Activated CD8-positive, alpha-beta memory T cell treated with anti-CD3 and anti-CD28 coated beads for 4 hours (primary cell): Measurements from ENCODE around the gene ARVCF.

Experiments used
- DNase-seq, 2 donors: peaks; one replicate each; pipeline ENCODE4 v3.0.0-alpha.2; 2020; ENCODE audit warnings: low read depth in 2 of 2

Gene ARVCF

DNA sequence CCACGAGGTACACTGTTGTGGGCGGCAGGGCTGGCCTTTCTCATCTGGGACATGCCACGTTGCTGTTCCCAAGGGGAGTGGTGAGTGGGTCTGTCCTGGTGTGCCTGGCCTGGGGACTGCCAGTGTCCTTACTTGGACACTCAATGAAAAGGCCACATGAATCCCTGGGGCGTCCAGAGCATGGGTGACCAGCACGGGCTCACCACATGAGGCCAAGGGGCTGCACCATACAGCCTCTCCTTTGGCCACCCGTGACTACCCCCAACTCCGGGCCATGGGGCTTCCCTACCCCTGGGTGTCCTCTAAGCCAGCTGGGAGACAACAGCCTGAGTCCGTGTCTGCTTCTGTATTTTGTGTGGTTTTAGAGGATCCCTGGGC, 54.8 kb downstream of the ARVCF start:
- no peak for DNase-seq

- no peak for DNase-seq
Measured at GRCh38 chr22:19961201-19961580, 55.4 kb downstream of the ARVCF start.

GRCh38 chr22:19960491-19961200, 56.0 kb downstream of the ARVCF start:
- DNase-seq = no peak

GRCh38 chr22:19959587-19960490, 56.8 kb downstream of the ARVCF start:
- no peak for DNase-seq

GRCh38 chr22:19959043-19959586, 57.5 kb downstream of the ARVCF start:
- no peak for DNase-seq

- DNase-seq = no peak
Measured at GRCh38 chr22:19958083-19959042, 58.3 kb downstream of the ARVCF start.

DNA sequence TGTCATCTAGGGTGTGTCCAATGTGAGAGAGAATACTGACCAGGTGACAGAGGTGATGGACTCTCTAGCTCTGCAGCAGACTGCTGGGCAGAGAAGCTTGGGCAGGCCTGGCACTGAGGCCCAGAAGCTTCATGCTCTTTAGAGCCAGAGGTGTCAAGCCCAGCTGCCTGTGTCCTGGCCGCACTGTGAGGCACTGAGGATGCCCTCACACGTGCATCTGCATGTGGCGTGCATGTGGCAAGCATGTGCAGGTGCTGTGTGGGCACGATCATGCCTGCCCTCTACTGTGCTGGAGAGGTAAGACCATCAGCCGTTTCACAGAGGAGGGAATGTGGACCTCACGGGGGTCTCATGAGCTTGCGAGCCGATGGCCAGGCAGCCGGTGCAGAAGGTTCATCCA, 59.2 kb downstream of the ARVCF start:
- no peak for DNase-seq

DNA sequence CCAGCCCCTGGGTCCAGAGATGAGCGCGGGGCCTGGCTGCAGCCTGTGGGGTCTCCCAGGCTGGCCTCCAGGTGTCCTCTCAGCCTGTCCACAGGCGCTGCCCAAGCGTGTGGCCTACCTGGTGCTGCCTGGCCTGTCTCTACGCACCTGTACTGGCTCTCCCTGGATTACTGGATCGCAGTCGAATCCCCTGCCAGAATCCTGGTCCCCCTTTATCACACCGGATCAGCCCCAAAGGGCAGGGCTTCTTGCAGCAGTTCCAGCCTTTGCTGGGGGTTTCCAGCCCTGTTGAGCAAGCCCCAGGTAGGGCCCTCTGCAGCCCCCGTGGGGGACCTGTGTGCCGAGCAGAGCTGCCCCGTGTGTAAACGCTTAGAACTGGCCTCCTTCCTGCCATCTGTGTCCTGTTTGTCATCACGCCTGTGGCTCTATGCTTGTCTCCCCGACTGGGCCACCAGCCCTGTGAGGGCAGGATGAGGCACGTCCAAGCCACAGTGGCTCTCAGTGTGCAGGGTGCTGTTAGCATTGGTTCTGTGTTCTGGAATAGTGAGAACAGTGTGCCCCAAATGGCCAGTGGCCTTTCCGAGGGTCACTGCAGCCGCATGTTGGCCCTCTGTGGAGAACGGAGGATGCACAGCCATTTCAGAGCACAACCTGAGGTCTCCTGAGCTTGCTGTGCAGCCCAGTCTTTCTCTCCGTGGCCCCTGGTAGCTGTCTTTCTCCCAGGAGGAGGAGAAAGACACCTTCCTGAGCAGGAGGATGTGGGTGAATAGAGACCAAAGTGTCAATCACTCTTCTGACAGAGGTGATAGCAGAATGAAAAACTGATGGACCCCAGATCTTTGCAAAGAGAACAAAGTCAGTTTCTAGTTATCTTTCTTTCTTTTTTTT, 61.1 kb downstream of the ARVCF start:
- no peak for DNase-seq

DNA sequence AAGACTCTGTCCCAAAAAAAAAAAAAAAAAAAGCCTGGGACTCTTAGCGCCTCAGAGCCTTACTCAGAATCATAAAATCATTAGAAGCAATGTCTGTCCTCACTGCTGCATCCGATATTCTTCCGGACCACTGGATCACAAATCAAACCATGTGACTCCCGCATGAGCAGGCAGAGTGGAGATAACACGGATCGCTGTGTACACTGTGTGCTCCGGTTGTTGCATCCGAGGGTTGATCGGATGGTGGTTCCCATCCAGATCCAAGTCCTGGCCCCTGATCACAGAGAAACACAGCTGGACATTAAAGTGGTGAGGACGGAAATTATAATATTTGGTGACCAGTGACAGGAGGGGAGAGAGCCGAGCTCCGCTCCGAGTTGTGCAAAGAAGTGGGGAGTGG, 65.3 kb downstream of the ARVCF start:
- DNase-seq = no peak

DNA sequence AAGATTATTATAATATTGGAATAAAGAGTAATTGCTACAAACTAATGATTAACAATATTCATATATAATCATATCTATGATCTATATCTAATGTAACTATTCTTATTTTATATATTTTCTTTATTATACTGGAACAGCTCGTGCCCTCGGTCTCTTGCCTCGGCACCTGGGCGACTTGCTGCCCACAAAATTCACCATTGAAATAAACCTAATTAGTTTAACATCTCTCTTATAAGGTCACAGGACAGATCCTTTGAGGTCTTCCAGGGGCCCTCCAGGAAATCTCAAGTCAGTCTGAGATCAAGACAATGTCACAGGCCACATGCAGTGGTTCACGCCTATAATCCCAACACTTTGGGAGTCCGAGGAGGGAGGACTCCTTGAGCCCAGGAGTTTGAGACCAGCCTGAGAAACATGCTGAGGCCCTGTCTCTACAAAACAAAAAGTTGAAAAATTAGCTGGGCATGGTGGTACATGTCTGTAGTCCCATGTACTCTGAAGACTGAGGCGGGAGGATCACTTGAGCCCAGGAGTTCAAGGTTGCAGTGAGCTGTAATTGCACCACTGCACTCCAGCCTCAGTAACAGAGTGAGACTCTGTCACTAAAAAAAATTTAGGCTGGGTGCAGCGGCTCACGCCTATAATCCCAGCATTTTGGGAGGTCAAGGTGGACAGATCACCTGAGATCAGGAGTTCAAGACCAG, 68.4 kb downstream of the ARVCF start:
- DNase-seq = no peak

- DNase-seq = no peak
Measured at GRCh38 chr22:19943082-19944026, 73.3 kb downstream of the ARVCF start.

DNA sequence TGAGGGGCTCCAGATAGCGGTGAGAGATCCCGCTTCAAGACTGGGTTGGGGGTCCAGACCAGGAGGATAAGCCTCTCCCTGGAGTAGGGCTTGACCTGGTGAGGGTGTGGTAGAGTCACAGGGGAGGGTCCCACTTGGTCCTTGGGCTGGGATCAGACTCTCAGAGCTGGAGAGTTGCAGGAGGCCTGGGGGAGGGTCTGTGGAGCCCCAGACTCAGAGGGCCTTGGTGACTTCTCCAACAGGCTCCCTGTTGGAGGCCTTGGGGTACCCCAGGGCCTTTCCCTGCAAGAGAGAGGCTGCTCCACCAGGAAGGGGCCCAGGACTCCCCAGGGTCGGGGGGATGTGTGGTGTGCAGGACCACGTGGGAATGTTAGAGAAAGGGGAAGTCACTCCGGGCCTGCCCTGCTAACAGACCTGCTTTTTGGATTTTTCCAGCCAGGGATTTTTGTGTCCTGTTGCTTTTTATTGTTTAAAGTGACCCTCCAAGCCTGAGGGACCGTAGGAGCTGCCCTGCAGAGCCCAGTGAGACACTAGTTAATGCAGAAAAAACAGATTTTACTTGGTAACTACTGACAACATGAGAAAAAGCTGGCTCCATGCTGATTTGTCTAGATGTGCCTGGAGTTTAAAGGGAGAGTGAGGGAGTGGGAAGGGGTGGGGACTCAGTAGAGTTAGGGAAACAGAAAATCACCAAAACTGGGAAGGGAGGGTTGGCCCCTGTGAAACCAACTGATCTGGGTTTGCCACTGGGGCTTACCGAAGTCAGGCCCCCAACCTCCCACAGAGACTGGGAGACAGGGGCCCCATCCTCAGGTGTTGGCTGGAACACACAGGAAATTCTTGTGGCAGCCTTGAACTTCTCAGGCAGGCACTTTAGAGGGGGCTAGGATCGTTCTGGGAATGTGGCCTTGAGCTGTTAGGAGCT, 74.2 kb downstream of the ARVCF start:
- DNase-seq = no peak

GRCh38 chr22:19941365-19942082, 75.1 kb downstream of the ARVCF start, which contains the start of the genes COMT and TXNRD2:
Gene COMT, plus strand, starts transcription at chr22:19941772. Its CDS starts 20,755 bp downstream, at chr22:19962527.
Gene TXNRD2, minus strand, starts transcription at chr22:19941818. Its CDS starts 15 bp downstream, at chr22:19941803.
- peak; percentile 33 to 36 for DNase-seq

- DNase-seq = no peak
Measured at GRCh38 chr22:19940536-19941364, 75.9 kb downstream of the ARVCF start.

DNA sequence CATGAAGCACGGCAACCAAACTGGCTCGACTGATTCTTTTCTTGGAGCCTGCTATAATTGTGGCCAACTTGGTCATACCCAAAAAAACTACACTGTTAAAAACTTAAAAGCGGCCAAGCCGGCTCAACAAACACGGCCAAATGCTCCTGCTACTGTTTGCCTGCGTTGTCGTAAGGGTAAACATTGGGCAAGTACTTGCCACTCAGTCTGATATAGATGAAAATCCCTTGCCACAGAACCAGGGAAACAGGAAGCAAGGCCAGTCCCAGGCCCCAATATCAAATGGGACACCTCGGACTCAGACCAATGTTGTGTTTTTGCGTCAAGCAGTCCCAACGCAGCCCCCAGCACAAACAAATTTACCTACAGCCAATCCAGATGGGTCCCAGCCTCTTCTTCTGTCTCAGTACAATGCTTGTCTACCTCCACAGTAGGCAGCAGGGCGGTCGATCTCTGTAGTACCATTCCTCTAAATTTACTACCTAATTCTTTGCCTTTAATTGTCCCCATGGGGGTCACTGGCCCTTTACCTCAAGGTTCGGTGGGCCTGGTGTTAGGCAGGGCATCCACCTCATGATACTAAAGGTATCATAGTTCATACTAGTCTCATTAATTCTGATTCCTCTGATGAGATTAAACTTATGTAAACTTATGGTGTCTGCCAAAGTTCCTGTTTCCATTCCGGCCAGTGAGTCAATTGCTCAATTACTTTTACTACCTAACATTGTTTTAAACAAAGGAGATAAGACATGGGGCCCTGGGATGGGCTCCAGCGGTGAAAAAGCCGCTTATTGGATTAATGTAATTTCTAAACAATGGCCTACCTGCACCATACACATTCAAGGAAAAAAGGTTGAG, 78.8 kb downstream of the ARVCF start:
- no peak for DNase-seq
